Kidney capillary endothelial cell (primary cell): ENCODE results near the gene FRYL.
A peak's percentile ranks its signal among the peaks of the same experiment; 100 is the strongest.
"Not testable (repeated sequence)": the region's sequence is repeated elsewhere in the genome, so short reads cannot be mapped to it uniquely, and the experiment has no call there.

Experiments used
- DNase-seq: peaks from one replicate; pipeline ENCODE4 v3.0.0-alpha.2; 2018; ENCODE audit warnings: low spot score

FRYL gene

GRCh38 chr4:48654015-48654664 is 125.9 kb downstream of the FRYL start:
- DNase-seq = no peak

GRCh38 chr4:48653217-48654014 is 126.7 kb downstream of the FRYL start:
- no peak for DNase-seq

GRCh38 chr4:48651914-48652313 is 128.2 kb downstream of the FRYL start:
- no peak for DNase-seq

GRCh38 chr4:48649505-48649904 is 130.6 kb downstream of the FRYL start:
- no peak for DNase-seq

GRCh38 chr4:48645225-48645794 is 134.8 kb downstream of the FRYL start:
- DNase-seq = no peak

GRCh38 chr4:48642421-48643374 is 137.4 kb downstream of the FRYL start:
- no peak for DNase-seq

- no peak for DNase-seq
These were observed 138.7 kb downstream of the FRYL start for GRCh38 chr4:48641401-48641800.

GRCh38 chr4:48640699-48641098 is 139.4 kb downstream of the FRYL start:
- DNase-seq = no peak

GRCh38 chr4:48640225-48640624 is 139.9 kb downstream of the FRYL start:
- no peak for DNase-seq

GRCh38 chr4:48639807-48640206 is 140.3 kb downstream of the FRYL start:
- DNase-seq = no peak

- not testable (repeated sequence) for DNase-seq
These were observed 141.5 kb downstream of the FRYL start for GRCh38 chr4:48638586-48638985.

GRCh38 chr4:48636911-48637310 is 143.2 kb downstream of the FRYL start:
- DNase-seq = no peak

- DNase-seq = no peak
These were observed 144.1 kb downstream of the FRYL start for GRCh38 chr4:48635980-48636379.

GRCh38 chr4:48635310-48635709 is 144.8 kb downstream of the FRYL start:
- peak; percentile 82 for DNase-seq

GRCh38 chr4:48634688-48635308 is 145.3 kb downstream of the FRYL start:
- no peak for DNase-seq

- DNase-seq = no peak
These were observed 146.4 kb downstream of the FRYL start for GRCh38 chr4:48633657-48634056.

- DNase-seq = no peak
These were observed 150.6 kb downstream of the FRYL start for GRCh38 chr4:48629458-48629857.

GRCh38 chr4:48623182-48623780 is 156.8 kb downstream of the FRYL start:
- no peak for DNase-seq

GRCh38 chr4:48620831-48621230 is 159.2 kb downstream of the FRYL start:
- no peak for DNase-seq

GRCh38 chr4:48620093-48620492 is 160.0 kb downstream of the FRYL start:
- DNase-seq = no peak

GRCh38 chr4:48604527-48604926 is 175.6 kb downstream of the FRYL start:
- DNase-seq = no peak
